IMR-90 (cell line): ENCODE results near the gene SCN8A.

Experiments
- BHLHE40 ChIP-seq: fragments of 150-350 bp; IDR thresholded peaks from 2 replicates; pipeline ENCODE4 v1.6.1; 2016; ENCODE audit warnings: mild to moderate bottlenecking, low read depth, low read length
- CTCF ChIP-seq: conservative IDR thresholded peaks from 2 replicates; pipeline ENCODE4 v1.5.1; 2012; ENCODE audit warnings: mild to moderate bottlenecking, low read depth, low read length, improper control_type of control experiment
- ELK1 ChIP-seq: fragments of 150-350 bp; IDR thresholded peaks from 2 replicates; pipeline ENCODE4 v1.6.1; 2016; ENCODE audit warnings: low read depth, mild to moderate bottlenecking, low read length, moderate library complexity, borderline replicate concordance
- POLR2A ChIP-seq: IDR thresholded peaks from 2 replicates; pipeline ENCODE4 v1.6.1; 2012; ENCODE audit warnings: mild to moderate bottlenecking, low read depth, low read length
- RAD21 ChIP-seq: IDR thresholded peaks from 2 replicates; pipeline ENCODE4 v1.6.1; 2012; ENCODE audit warnings: low read length, improper control_type of control experiment
- RFX5 ChIP-seq: IDR thresholded peaks from 2 replicates; pipeline ENCODE4 v1.8.0; 2012; ENCODE audit warnings: low read depth, mild to moderate bottlenecking, low read length, moderate library complexity

- no peak for TF ChIP-seq POLR2A
- no peak for TF ChIP-seq RFX5
- TF ChIP-seq CTCF = no peak
- no peak for TF ChIP-seq BHLHE40
- no peak for TF ChIP-seq RAD21
- no peak for TF ChIP-seq ELK1
These were observed 245.8 kb downstream of the SCN8A start for GRCh38 chr12:51836827-51837173.
